ENCODE data around the gene CCDC195.

DNA sequence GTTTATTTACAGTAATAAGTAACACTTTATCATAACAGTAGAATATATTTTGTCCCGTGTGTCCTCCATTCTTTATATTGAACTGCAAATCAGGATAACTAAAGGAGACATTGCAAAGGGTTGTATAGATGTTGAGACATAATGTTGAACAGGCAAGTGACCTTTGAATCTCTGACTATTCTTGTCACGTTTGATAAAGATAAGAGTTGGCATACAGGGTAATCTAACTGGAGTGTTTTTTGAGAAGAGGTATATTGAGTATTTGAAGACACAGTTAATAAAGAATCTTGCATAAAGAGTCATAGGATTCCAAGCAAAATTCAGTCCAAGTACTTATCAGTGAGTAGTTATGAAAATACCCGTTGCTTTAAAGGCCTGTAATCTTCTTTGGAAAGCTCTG, 21.7 kb downstream of the CCDC195 start:
- TF ChIP-seq, protein P1, sequence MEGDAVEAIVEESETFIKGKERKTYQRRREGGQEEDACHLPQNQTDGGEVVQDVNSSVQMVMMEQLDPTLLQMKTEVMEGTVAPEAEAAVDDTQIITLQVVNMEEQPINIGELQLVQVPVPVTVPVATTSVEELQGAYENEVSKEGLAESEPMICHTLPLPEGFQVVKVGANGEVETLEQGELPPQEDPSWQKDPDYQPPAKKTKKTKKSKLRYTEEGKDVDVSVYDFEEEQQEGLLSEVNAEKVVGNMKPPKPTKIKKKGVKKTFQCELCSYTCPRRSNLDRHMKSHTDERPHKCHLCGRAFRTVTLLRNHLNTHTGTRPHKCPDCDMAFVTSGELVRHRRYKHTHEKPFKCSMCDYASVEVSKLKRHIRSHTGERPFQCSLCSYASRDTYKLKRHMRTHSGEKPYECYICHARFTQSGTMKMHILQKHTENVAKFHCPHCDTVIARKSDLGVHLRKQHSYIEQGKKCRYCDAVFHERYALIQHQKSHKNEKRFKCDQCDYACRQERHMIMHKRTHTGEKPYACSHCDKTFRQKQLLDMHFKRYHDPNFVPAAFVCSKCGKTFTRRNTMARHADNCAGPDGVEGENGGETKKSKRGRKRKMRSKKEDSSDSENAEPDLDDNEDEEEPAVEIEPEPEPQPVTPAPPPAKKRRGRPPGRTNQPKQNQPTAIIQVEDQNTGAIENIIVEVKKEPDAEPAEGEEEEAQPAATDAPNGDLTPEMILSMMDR (conservative IDR thresholded peaks at IDR 0.05; ENCODE audit: low read depth in 2 of 2): no peak
- no peak for TF ChIP-seq POLR2AphosphoS5 (IDR thresholded peaks at IDR 0.05; ENCODE audit: low read depth)
- TF ChIP-seq EZH2 (IDR thresholded peaks at IDR 0.05; ENCODE audit: low read depth, unreplicated experiment): no peak
- TF ChIP-seq EZH2phosphoT487 (IDR thresholded peaks at IDR 0.05; ENCODE audit: unreplicated experiment): no peak
- TF ChIP-seq NANOG (IDR thresholded peaks at IDR 0.05; ENCODE audit: borderline replicate concordance): no peak
- TF ChIP-seq, protein P2, sequence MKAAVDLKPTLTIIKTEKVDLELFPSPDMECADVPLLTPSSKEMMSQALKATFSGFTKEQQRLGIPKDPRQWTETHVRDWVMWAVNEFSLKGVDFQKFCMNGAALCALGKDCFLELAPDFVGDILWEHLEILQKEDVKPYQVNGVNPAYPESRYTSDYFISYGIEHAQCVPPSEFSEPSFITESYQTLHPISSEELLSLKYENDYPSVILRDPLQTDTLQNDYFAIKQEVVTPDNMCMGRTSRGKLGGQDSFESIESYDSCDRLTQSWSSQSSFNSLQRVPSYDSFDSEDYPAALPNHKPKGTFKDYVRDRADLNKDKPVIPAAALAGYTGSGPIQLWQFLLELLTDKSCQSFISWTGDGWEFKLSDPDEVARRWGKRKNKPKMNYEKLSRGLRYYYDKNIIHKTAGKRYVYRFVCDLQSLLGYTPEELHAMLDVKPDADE (IDR thresholded peaks at IDR 0.05): no peak
- TF ChIP-seq, protein P3, sequence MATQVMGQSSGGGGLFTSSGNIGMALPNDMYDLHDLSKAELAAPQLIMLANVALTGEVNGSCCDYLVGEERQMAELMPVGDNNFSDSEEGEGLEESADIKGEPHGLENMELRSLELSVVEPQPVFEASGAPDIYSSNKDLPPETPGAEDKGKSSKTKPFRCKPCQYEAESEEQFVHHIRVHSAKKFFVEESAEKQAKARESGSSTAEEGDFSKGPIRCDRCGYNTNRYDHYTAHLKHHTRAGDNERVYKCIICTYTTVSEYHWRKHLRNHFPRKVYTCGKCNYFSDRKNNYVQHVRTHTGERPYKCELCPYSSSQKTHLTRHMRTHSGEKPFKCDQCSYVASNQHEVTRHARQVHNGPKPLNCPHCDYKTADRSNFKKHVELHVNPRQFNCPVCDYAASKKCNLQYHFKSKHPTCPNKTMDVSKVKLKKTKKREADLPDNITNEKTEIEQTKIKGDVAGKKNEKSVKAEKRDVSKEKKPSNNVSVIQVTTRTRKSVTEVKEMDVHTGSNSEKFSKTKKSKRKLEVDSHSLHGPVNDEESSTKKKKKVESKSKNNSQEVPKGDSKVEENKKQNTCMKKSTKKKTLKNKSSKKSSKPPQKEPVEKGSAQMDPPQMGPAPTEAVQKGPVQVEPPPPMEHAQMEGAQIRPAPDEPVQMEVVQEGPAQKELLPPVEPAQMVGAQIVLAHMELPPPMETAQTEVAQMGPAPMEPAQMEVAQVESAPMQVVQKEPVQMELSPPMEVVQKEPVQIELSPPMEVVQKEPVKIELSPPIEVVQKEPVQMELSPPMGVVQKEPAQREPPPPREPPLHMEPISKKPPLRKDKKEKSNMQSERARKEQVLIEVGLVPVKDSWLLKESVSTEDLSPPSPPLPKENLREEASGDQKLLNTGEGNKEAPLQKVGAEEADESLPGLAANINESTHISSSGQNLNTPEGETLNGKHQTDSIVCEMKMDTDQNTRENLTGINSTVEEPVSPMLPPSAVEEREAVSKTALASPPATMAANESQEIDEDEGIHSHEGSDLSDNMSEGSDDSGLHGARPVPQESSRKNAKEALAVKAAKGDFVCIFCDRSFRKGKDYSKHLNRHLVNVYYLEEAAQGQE (IDR thresholded peaks at IDR 0.05; ENCODE audit: unreplicated experiment): no peak
- TF ChIP-seq, protein P4, sequence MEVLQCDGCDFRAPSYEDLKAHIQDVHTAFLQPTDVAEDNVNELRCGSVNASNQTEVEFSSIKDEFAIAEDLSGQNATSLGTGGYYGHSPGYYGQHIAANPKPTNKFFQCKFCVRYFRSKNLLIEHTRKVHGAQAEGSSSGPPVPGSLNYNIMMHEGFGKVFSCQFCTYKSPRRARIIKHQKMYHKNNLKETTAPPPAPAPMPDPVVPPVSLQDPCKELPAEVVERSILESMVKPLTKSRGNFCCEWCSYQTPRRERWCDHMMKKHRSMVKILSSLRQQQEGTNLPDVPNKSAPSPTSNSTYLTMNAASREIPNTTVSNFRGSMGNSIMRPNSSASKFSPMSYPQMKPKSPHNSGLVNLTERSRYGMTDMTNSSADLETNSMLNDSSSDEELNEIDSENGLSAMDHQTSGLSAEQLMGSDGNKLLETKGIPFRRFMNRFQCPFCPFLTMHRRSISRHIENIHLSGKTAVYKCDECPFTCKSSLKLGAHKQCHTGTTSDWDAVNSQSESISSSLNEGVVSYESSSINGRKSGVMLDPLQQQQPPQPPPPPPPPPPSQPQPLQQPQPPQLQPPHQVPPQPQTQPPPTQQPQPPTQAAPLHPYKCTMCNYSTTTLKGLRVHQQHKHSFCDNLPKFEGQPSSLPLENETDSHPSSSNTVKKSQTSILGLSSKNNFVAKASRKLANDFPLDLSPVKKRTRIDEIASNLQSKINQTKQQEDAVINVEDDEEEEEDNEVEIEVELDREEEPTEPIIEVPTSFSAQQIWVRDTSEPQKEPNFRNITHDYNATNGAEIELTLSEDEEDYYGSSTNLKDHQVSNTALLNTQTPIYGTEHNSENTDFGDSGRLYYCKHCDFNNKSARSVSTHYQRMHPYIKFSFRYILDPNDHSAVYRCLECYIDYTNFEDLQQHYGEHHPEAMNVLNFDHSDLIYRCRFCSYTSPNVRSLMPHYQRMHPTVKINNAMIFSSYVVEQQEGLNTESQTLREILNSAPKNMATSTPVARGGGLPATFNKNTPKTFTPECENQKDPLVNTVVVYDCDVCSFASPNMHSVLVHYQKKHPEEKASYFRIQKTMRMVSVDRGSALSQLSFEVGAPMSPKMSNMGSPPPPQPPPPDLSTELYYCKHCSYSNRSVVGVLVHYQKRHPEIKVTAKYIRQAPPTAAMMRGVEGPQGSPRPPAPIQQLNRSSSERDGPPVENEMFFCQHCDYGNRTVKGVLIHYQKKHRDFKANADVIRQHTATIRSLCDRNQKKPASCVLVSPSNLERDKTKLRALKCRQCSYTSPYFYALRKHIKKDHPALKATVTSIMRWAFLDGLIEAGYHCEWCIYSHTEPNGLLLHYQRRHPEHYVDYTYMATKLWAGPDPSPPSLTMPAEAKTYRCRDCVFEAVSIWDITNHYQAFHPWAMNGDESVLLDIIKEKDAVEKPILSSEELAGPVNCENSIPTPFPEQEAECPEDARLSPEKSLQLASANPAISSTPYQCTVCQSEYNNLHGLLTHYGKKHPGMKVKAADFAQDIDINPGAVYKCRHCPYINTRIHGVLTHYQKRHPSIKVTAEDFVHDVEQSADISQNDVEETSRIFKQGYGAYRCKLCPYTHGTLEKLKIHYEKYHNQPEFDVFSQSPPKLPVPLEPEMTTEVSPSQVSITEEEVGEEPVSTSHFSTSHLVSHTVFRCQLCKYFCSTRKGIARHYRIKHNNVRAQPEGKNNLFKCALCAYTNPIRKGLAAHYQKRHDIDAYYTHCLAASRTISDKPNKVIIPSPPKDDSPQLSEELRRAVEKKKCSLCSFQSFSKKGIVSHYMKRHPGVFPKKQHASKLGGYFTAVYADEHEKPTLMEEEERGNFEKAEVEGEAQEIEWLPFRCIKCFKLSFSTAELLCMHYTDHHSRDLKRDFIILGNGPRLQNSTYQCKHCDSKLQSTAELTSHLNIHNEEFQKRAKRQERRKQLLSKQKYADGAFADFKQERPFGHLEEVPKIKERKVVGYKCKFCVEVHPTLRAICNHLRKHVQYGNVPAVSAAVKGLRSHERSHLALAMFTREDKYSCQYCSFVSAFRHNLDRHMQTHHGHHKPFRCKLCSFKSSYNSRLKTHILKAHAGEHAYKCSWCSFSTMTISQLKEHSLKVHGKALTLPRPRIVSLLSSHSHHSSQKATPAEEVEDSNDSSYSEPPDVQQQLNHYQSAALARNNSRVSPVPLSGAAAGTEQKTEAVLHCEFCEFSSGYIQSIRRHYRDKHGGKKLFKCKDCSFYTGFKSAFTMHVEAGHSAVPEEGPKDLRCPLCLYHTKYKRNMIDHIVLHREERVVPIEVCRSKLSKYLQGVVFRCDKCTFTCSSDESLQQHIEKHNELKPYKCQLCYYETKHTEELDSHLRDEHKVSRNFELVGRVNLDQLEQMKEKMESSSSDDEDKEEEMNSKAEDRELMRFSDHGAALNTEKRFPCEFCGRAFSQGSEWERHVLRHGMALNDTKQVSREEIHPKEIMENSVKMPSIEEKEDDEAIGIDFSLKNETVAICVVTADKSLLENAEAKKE (CRISPR knock-in tag; IDR thresholded peaks at IDR 0.05): no peak
- TF ChIP-seq JUNB (IDR thresholded peaks at IDR 0.05; ENCODE audit: unreplicated experiment): no peak
- TF ChIP-seq CREB1 (CRISPR knock-in tag; IDR thresholded peaks at IDR 0.05; ENCODE audit: low read depth): no peak
- no peak for TF ChIP-seq ZNF114 (CRISPR knock-in tag; IDR thresholded peaks at IDR 0.05)
- no peak for TF ChIP-seq STAT1 (IDR thresholded peaks at IDR 0.05; ENCODE audit: unreplicated experiment)
